HEK293 (cell line): Measurements from ENCODE around the gene HHAT.
A peak's percentile ranks its signal among the peaks of the same experiment; 100 is the strongest.

Experiments used
- CTCF ChIA-PET: fragments of 350-600 bp; formaldehyde crosslinking; extraction: SDS; loops from one replicate; lab custom pipeline; 2021; ENCODE audit warnings: antibody characterized with exemption; lab: Yijun Ruan, JAX
- POLR2A ChIA-PET: fragments of 300-600 bp; formaldehyde crosslinking; extraction: SDS; loops from one replicate; lab custom pipeline; 2020; ENCODE audit warnings: antibody characterized with exemption, inconsistent platforms; lab: Yijun Ruan, JAX
- H3K27ac ChIP-seq: fragments of 200-500 bp; sonication (Bioruptor generic); 2 replicates; pipeline ENCODE4 v1.5.1; 2014; ENCODE audit warnings: low read depth, low read length, control low read depth, inconsistent platforms; ENCODE audit errors: extremely low read depth
- H3K36me3 ChIP-seq, 2 experiments: fragments of 200-500 bp in 1 of 2; sonication (Bioruptor generic) in 1 of 2; 1 replicate in 1 of 2; 2 replicates in 1 of 2; pipeline ENCODE4 v1.5.1; 2014 to 2017; ENCODE audit warnings: inconsistent platforms in 2 of 2, low read length in 2 of 2; ENCODE audit not compliant: control insufficient read depth in 2 of 2, insufficient read depth in 1 of 2
- H3K4me1 ChIP-seq: fragments of 200-500 bp; sonication (Bioruptor generic); 2 replicates; pipeline ENCODE4 v1.5.1; 2014; ENCODE audit warnings: mild to moderate bottlenecking, low read length, inconsistent platforms; ENCODE audit not compliant: control insufficient read depth, insufficient read depth
- H3K4me3 ChIP-seq: 2 replicates; pipeline ENCODE4 v1.5.1; 2011; ENCODE audit warnings: low read depth, mild to moderate bottlenecking, control low read depth, low read length, moderate library complexity
- H3K9me3 ChIP-seq: fragments of 200-500 bp; sonication (Bioruptor generic); 2 replicates; pipeline ENCODE4 v1.5.1; 2014; ENCODE audit warnings: low read depth, low read length, inconsistent platforms; ENCODE audit not compliant: control insufficient read depth, insufficient read depth
- KLF16 ChIP-seq: fragments of 450-650 bp; formaldehyde crosslinking; IDR thresholded peaks from 2 replicates; pipeline ENCODE4 v1.5.1; 2017; ENCODE audit warnings: missing biosample characterization, missing genetic modification characterization
- KLF8 ChIP-seq: fragments of 450-650 bp; formaldehyde crosslinking; IDR thresholded peaks from 2 replicates; pipeline ENCODE4 v1.5.1; 2016; ENCODE audit warnings: missing biosample characterization, missing genetic modification characterization
- ZBTB20 ChIP-seq: fragments of 450-650 bp; formaldehyde crosslinking; IDR thresholded peaks from 2 replicates; pipeline ENCODE4 v1.5.1; 2016; ENCODE audit warnings: missing biosample characterization, missing genetic modification characterization
- ZBTB48 ChIP-seq: fragments of 450-650 bp; formaldehyde crosslinking; IDR thresholded peaks from 2 replicates; pipeline ENCODE4 v1.5.1; 2016; ENCODE audit warnings: missing biosample characterization, missing genetic modification characterization
- ZNF121 ChIP-seq: fragments of 450-650 bp; formaldehyde crosslinking; IDR thresholded peaks from 2 replicates; pipeline ENCODE4 v1.5.1; 2016; ENCODE audit warnings: missing biosample characterization, missing genetic modification characterization
- ZNF132 ChIP-seq: fragments of 450-650 bp; formaldehyde crosslinking; IDR thresholded peaks from 2 replicates; pipeline ENCODE4 v1.5.1; 2017; ENCODE audit warnings: missing biosample characterization, missing genetic modification characterization, borderline replicate concordance
- ZNF175 ChIP-seq: fragments of 450-650 bp; formaldehyde crosslinking; IDR thresholded peaks from 2 replicates; pipeline ENCODE4 v1.5.1; 2016; ENCODE audit warnings: missing biosample characterization, missing genetic modification characterization
- ZNF18 ChIP-seq: fragments of 450-650 bp; formaldehyde crosslinking; IDR thresholded peaks from 2 replicates; pipeline ENCODE4 v1.5.1; 2016; ENCODE audit warnings: missing biosample characterization, missing genetic modification characterization
- ZNF426 ChIP-seq: fragments of 450-650 bp; formaldehyde crosslinking; IDR thresholded peaks from 2 replicates; pipeline ENCODE4 v1.5.1; 2017; ENCODE audit warnings: missing biosample characterization, missing genetic modification characterization, mild to moderate bottlenecking, inconsistent platforms, moderate library complexity
- ZNF433 ChIP-seq: fragments of 450-650 bp; formaldehyde crosslinking; IDR thresholded peaks from 2 replicates; pipeline ENCODE4 v1.5.1; 2016; ENCODE audit warnings: missing biosample characterization, missing genetic modification characterization, low read depth
- ZNF610 ChIP-seq: fragments of 450-650 bp; formaldehyde crosslinking; IDR thresholded peaks from 2 replicates; pipeline ENCODE4 v1.5.1; 2016; ENCODE audit warnings: missing biosample characterization, missing genetic modification characterization, borderline replicate concordance
- ZNF677 ChIP-seq: fragments of 450-650 bp; IDR thresholded peaks from 2 replicates; pipeline ENCODE4 v1.5.0; 2018; ENCODE audit warnings: missing biosample characterization, mild to moderate bottlenecking, missing genetic modification characterization, moderate library complexity
- ZNF791 ChIP-seq: fragments of 450-650 bp; formaldehyde crosslinking; IDR thresholded peaks from 2 replicates; pipeline ENCODE4 v1.5.1; 2016; ENCODE audit warnings: missing biosample characterization, missing genetic modification characterization
- ZSCAN18 ChIP-seq: fragments of 450-650 bp; formaldehyde crosslinking; IDR thresholded peaks from 2 replicates; pipeline ENCODE4 v1.5.1; 2016; ENCODE audit warnings: missing biosample characterization, missing genetic modification characterization
- TF ChIP-seq, protein P1 (sequence below): fragments of 450-650 bp; formaldehyde crosslinking; IDR thresholded peaks from 2 replicates; pipeline ENCODE4 v1.5.1; 2016; ENCODE audit warnings: missing biosample characterization, missing genetic modification characterization, borderline replicate concordance
- TF ChIP-seq, protein P2 (sequence below): fragments of 450-650 bp; formaldehyde crosslinking; IDR thresholded peaks from 2 replicates; pipeline ENCODE4 v1.5.1; 2017; ENCODE audit warnings: missing biosample characterization, missing genetic modification characterization
- TF ChIP-seq, protein P3 (sequence below): fragments of 450-650 bp; formaldehyde crosslinking; optimal IDR thresholded peaks from 2 replicates; pipeline ENCODE3; 2016; ENCODE audit warnings: missing biosample characterization, mild to moderate bottlenecking, missing genetic modification characterization
- TF ChIP-seq, protein P4 (sequence below): fragments of 450-650 bp; formaldehyde crosslinking; IDR thresholded peaks from 2 replicates; pipeline ENCODE4 v1.5.1; 2016; ENCODE audit warnings: missing biosample characterization, missing genetic modification characterization

The HHAT gene

GRCh38 chr1:210293171-210293607, 35.5 kb upstream of the HHAT start:
- ChIA-PET POLR2A (interaction anchor here (1.0 to 2.0 kb wide), 3 partner anchors 10 to 59 kb away, joined by 3 to 12 read pairs (median 3); no protein-coding TSS in a partner anchor), CTCF (interaction anchor here (0.6 to 4.2 kb wide), 9 partner anchors 18 to 526 kb away, joined by 3 to 19 read pairs (median 6); no protein-coding TSS in a partner anchor)
- H3K27ac ChIP-seq: peak overlapping the region; percentile 78; the same call in 1 of the 2 replicates

More at GRCh38 chr1:210293171-210293607, 35.5 kb upstream of the HHAT start:
- TF ChIP-seq, protein P1, sequence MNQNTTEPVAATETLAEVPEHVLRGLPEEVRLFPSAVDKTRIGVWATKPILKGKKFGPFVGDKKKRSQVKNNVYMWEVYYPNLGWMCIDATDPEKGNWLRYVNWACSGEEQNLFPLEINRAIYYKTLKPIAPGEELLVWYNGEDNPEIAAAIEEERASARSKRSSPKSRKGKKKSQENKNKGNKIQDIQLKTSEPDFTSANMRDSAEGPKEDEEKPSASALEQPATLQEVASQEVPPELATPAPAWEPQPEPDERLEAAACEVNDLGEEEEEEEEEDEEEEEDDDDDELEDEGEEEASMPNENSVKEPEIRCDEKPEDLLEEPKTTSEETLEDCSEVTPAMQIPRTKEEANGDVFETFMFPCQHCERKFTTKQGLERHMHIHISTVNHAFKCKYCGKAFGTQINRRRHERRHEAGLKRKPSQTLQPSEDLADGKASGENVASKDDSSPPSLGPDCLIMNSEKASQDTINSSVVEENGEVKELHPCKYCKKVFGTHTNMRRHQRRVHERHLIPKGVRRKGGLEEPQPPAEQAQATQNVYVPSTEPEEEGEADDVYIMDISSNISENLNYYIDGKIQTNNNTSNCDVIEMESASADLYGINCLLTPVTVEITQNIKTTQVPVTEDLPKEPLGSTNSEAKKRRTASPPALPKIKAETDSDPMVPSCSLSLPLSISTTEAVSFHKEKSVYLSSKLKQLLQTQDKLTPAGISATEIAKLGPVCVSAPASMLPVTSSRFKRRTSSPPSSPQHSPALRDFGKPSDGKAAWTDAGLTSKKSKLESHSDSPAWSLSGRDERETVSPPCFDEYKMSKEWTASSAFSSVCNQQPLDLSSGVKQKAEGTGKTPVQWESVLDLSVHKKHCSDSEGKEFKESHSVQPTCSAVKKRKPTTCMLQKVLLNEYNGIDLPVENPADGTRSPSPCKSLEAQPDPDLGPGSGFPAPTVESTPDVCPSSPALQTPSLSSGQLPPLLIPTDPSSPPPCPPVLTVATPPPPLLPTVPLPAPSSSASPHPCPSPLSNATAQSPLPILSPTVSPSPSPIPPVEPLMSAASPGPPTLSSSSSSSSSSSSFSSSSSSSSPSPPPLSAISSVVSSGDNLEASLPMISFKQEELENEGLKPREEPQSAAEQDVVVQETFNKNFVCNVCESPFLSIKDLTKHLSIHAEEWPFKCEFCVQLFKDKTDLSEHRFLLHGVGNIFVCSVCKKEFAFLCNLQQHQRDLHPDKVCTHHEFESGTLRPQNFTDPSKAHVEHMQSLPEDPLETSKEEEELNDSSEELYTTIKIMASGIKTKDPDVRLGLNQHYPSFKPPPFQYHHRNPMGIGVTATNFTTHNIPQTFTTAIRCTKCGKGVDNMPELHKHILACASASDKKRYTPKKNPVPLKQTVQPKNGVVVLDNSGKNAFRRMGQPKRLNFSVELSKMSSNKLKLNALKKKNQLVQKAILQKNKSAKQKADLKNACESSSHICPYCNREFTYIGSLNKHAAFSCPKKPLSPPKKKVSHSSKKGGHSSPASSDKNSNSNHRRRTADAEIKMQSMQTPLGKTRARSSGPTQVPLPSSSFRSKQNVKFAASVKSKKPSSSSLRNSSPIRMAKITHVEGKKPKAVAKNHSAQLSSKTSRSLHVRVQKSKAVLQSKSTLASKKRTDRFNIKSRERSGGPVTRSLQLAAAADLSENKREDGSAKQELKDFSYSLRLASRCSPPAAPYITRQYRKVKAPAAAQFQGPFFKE (tag by site-specific recombination): no peak
- TF ChIP-seq ZNF610 (tag by site-specific recombination): no peak
- TF ChIP-seq KLF8: no peak
- no peak for TF ChIP-seq ZSCAN18 (tag by site-specific recombination)
- TF ChIP-seq, protein P2, sequence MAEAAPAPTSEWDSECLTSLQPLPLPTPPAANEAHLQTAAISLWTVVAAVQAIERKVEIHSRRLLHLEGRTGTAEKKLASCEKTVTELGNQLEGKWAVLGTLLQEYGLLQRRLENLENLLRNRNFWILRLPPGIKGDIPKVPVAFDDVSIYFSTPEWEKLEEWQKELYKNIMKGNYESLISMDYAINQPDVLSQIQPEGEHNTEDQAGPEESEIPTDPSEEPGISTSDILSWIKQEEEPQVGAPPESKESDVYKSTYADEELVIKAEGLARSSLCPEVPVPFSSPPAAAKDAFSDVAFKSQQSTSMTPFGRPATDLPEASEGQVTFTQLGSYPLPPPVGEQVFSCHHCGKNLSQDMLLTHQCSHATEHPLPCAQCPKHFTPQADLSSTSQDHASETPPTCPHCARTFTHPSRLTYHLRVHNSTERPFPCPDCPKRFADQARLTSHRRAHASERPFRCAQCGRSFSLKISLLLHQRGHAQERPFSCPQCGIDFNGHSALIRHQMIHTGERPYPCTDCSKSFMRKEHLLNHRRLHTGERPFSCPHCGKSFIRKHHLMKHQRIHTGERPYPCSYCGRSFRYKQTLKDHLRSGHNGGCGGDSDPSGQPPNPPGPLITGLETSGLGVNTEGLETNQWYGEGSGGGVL: no peak
- TF ChIP-seq, protein P3, sequence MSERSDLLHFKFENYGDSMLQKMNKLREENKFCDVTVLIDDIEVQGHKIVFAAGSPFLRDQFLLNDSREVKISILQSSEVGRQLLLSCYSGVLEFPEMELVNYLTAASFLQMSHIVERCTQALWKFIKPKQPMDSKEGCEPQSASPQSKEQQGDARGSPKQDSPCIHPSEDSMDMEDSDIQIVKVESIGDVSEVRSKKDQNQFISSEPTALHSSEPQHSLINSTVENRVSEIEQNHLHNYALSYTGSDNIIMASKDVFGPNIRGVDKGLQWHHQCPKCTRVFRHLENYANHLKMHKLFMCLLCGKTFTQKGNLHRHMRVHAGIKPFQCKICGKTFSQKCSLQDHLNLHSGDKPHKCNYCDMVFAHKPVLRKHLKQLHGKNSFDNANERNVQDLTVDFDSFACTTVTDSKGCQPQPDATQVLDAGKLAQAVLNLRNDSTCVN: no peak
- TF ChIP-seq ZNF677 (tag by site-specific recombination): no peak
- TF ChIP-seq ZNF132 (tag by site-specific recombination): no peak
- no peak for TF ChIP-seq KLF16
- no peak for TF ChIP-seq ZBTB48 (tag by site-specific recombination)
- TF ChIP-seq ZBTB20 (tag by site-specific recombination): no peak
- TF ChIP-seq ZNF426: no peak
- no peak for TF ChIP-seq ZNF175
- no peak for TF ChIP-seq ZNF121 (tag by site-specific recombination)
- TF ChIP-seq ZNF791 (tag by site-specific recombination): no peak
- TF ChIP-seq ZNF433 (tag by site-specific recombination): no peak
- TF ChIP-seq ZNF18: no peak
- TF ChIP-seq, protein P4, sequence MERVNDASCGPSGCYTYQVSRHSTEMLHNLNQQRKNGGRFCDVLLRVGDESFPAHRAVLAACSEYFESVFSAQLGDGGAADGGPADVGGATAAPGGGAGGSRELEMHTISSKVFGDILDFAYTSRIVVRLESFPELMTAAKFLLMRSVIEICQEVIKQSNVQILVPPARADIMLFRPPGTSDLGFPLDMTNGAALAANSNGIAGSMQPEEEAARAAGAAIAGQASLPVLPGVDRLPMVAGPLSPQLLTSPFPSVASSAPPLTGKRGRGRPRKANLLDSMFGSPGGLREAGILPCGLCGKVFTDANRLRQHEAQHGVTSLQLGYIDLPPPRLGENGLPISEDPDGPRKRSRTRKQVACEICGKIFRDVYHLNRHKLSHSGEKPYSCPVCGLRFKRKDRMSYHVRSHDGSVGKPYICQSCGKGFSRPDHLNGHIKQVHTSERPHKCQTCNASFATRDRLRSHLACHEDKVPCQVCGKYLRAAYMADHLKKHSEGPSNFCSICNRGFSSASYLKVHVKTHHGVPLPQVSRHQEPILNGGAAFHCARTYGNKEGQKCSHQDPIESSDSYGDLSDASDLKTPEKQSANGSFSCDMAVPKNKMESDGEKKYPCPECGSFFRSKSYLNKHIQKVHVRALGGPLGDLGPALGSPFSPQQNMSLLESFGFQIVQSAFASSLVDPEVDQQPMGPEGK (tag by site-specific recombination): no peak
- H3K4me1 ChIP-seq: peaks cover 20% of the 10 kb centered on the region
- no peaks in the 10 kb centered on the region for H3K36me3 ChIP-seq
- no peak overlapping the region for H3K4me3 ChIP-seq
- no peaks in the 10 kb centered on the region for H3K9me3 ChIP-seq
